VCaP (cell line): Measurements from ENCODE around the gene DHRSX.
"Not testable (repeated sequence)": the region's sequence is repeated elsewhere in the genome, so short reads cannot be mapped to it uniquely, and the experiment has no call there.

Source experiments
- H3K27ac ChIP-seq: fragments of 450-650 bp; 2 replicates; pipeline ENCODE4 v1.5.1; 2017
- CTCF ChIP-seq: fragments of 450-650 bp; conservative IDR thresholded peaks from 2 replicates; pipeline ENCODE4 v1.5.1; 2017; ENCODE audit warnings: mild to moderate bottlenecking, moderate library complexity

DHRSX gene

GRCh38 chrX:2533424-2533823 is 32.6 kb upstream of the DHRSX start:
- no peak for TF ChIP-seq CTCF
- no peak overlapping the region for H3K27ac ChIP-seq

DNA sequence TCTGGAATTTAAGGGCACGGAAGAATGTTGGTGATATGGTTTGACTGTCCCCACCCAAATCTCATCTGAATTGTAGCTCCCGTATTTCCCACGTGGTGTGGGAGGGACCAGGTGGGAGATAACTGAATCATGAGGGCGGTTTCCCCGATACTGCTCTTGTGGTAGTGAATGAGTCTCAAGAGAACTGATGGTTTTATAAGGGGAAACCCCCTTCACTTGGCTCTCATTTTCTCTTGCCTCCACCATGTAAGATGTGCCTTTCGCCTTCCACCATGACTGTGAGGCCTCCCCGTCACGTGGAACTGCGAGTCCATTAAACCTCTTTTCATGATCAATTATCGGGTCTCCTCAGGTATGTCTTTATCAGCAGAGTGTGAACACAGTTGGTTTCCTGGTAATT is 25.6 kb upstream of the DHRSX start:
- H3K27ac ChIP-seq, result no peak overlapping the region
- no peak for TF ChIP-seq CTCF

GRCh38 chrX:2523911-2524310 is 23.1 kb upstream of the DHRSX start:
- no peak for TF ChIP-seq CTCF
- H3K27ac ChIP-seq, result no peak overlapping the region

DNA sequence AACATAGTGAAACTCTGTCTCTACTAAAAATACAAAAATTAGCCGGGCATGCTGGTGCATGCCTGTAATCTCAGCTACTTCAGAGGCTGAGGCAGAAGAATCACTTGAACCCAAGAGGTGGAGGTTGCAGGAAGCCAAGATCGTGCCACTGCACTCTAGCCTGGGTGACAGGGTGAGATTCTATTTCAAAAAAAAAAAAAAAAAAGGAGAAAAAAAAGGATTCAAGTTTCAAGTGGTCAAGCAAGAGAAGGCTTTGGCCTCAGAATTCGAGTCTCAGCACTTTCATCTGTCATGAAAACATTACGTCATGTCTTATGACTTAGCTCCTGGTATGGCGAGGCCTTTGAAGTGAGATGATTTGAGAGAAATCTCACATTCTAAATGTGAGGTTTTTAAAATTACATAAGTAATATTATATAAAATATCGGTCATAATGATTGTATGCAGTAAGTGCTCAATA is 21.2 kb upstream of the DHRSX start:
- TF ChIP-seq CTCF, result no peak
- no peak overlapping the region for H3K27ac ChIP-seq

DNA sequence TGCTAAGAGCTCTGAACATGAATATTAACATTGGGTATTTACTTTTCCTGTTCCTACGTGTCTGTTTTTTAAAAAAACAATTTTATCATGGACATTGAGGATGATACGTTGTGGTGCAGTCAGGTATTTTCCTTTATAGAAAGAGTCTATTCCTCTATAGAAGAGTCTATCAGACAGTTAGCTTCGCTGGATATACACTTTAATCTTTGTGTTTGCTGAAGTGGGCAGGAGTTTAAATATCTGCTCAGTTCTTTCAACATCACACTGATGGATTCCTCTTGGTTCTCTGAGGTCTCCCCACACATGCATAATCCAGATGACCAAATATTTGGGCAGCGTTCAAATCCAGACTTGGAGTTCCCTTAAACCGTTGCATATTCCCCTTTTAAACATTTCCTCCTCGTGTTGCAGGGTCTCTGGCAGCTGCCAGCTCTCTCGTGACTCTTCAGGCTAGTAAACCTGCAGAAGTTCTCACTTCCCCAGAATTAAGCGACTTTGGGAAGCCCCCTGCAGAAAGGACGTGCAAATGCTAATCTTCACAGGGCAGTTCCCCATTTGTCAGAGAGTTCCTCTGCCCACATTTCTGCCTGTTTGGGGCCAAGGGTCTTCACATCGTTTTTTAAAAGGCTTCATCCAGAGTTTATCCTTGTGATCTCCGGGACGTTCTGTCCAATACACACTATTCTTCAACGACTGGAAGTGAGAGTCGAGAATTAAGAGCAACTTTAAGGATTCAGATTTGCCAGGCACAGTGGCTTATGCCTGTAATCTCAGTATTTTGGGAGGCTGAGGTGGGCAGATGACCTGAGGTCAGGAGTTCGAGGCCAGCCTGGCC is 20.5 kb upstream of the DHRSX start:
- H3K27ac ChIP-seq, result no peak overlapping the region
- no peak for TF ChIP-seq CTCF

GRCh38 chrX:2520539-2520938 is 19.8 kb upstream of the DHRSX start:
- no peak overlapping the region for H3K27ac ChIP-seq

GRCh38 chrX:2519638-2520037 is 18.9 kb upstream of the DHRSX start:
- H3K27ac ChIP-seq, result not testable (repeated sequence)

More at GRCh38 chrX:2520539-2520938, 19.8 kb upstream of the DHRSX start:
- no peak for TF ChIP-seq CTCF

GRCh38 chrX:2517055-2517454 is 16.3 kb upstream of the DHRSX start:
- no peak overlapping the region for H3K27ac ChIP-seq

More at GRCh38 chrX:2517055-2517454, 16.3 kb upstream of the DHRSX start:
- no peak for TF ChIP-seq CTCF
